HEK293T (cell line): ENCODE measurements around the gene HSPBP1.

Experiments
- CTCF ChIA-PET: fragments of 350-600 bp; formaldehyde crosslinking; extraction: SDS; loops from one replicate; lab custom pipeline; 2021; ENCODE audit warnings: antibody characterized with exemption, inconsistent platforms; lab: Yijun Ruan, JAX
- POLR2A ChIA-PET: fragments of 350-600 bp; formaldehyde crosslinking; extraction: SDS; loops from one replicate; lab custom pipeline; 2020; ENCODE audit warnings: antibody characterized with exemption, inconsistent platforms; lab: Yijun Ruan, JAX
- DNase-seq: peaks from one replicate; pipeline ENCODE4 v3.0.0; 2012; ENCODE audit warnings: mixed read lengths; ENCODE audit errors: extremely low spot score
- ARNT ChIP-seq: fragments of 450-650 bp; IDR thresholded peaks from 2 replicates; pipeline ENCODE4 v1.6.1; 2017; ENCODE audit warnings: mild to moderate bottlenecking
- BHLHE40 ChIP-seq: fragments of 450-650 bp; IDR thresholded peaks from 2 replicates; pipeline ENCODE4 v1.6.1; 2016; ENCODE audit warnings: mild to moderate bottlenecking, moderate library complexity, borderline replicate concordance
- CTBP1 ChIP-seq: fragments of 450-650 bp; IDR thresholded peaks from 2 replicates; pipeline ENCODE4 v1.6.1; 2016; ENCODE audit warnings: borderline replicate concordance
- ELF4 ChIP-seq: fragments of 450-650 bp; IDR thresholded peaks from 2 replicates; pipeline ENCODE4 v1.6.1; 2017; ENCODE audit warnings: antibody characterized with exemption
- FOXA1 ChIP-seq: fragments of 450-650 bp; IDR thresholded peaks from 2 replicates; pipeline ENCODE4 v1.6.1; 2016; ENCODE audit warnings: mild to moderate bottlenecking
- FOXK2 ChIP-seq: fragments of 450-650 bp; IDR thresholded peaks from 2 replicates; pipeline ENCODE4 v1.6.1; 2016; ENCODE audit warnings: mild to moderate bottlenecking
- FOXM1 ChIP-seq: fragments of 450-650 bp; IDR thresholded peaks from 2 replicates; pipeline ENCODE4 v1.6.1; 2017; ENCODE audit warnings: mild to moderate bottlenecking, borderline replicate concordance
- HDGF ChIP-seq: fragments of 450-650 bp; IDR thresholded peaks from 2 replicates; pipeline ENCODE4 v1.6.1; 2017; ENCODE audit warnings: antibody characterized with exemption, borderline replicate concordance
- L3MBTL2 ChIP-seq: fragments of 450-650 bp; conservative IDR thresholded peaks from 2 replicates; pipeline ENCODE4 v1.6.1; 2016; ENCODE audit warnings: mild to moderate bottlenecking
- LEF1 ChIP-seq: fragments of 450-650 bp; IDR thresholded peaks from 2 replicates; pipeline ENCODE4 v1.6.1; 2017; ENCODE audit warnings: mild to moderate bottlenecking, borderline replicate concordance
- NFRKB ChIP-seq: fragments of 450-650 bp; IDR thresholded peaks from 2 replicates; pipeline ENCODE4 v1.6.1; 2016; ENCODE audit warnings: mild to moderate bottlenecking, moderate library complexity
- PKNOX1 ChIP-seq: fragments of 450-650 bp; IDR thresholded peaks from 2 replicates; pipeline ENCODE4 v1.6.1; 2016
- SP1 ChIP-seq: fragments of 450-650 bp; IDR thresholded peaks from 2 replicates; pipeline ENCODE4 v1.6.1; 2017
- SUZ12 ChIP-seq: fragments of 450-650 bp; IDR thresholded peaks from 2 replicates; pipeline ENCODE4 v1.6.1; 2016; ENCODE audit warnings: mild to moderate bottlenecking
- TARDBP ChIP-seq: fragments of 450-650 bp; IDR thresholded peaks from 2 replicates; pipeline ENCODE4 v1.6.1; 2016
- ZNF384 ChIP-seq: fragments of 450-650 bp; IDR thresholded peaks from 2 replicates; pipeline ENCODE4 v1.6.1; 2016

Gene HSPBP1

GRCh38 chr19:55242517-55242916 is 37.4 kb downstream of the HSPBP1 start:
- CTCF ChIA-PET = no interaction called here

GRCh38 chr19:55241935-55242464 is 37.9 kb downstream of the HSPBP1 start:
- DNase-seq = no peak
- CTCF ChIA-PET = no interaction called here
- POLR2A ChIA-PET = no interaction called here
- TF ChIP-seq FOXK2 (no peak), TARDBP (no peak), NFRKB (no peak), ZNF384 (no peak), L3MBTL2 (no peak), CTBP1 (no peak), SP1 (no peak), ARNT (no peak), SUZ12 (no peak), ELF4 (no peak), FOXA1 (no peak)

More at GRCh38 chr19:55242517-55242916, 37.4 kb downstream of the HSPBP1 start:
- POLR2A ChIA-PET = no interaction called here
- no peak for DNase-seq
- no peak for TF ChIP-seq ARNT
- no peak for TF ChIP-seq ZNF384
- no peak for TF ChIP-seq PKNOX1
- no peak for TF ChIP-seq HDGF
- TF ChIP-seq NFRKB = no peak

- CTCF ChIA-PET = no interaction called here
- DNase-seq = no peak
- POLR2A ChIA-PET = no interaction called here
- TF ChIP-seq FOXA1 (no peak), FOXK2 (no peak), NFRKB (no peak)
Measured at GRCh38 chr19:55241143-55241934, 38.6 kb downstream of the HSPBP1 start.

GRCh38 chr19:55240713-55241020 is 39.2 kb downstream of the HSPBP1 start:
- CTCF ChIA-PET = no interaction called here
- no peak for DNase-seq
- POLR2A ChIA-PET = no interaction called here
- no peak for TF ChIP-seq FOXK2
- TF ChIP-seq SUZ12 = no peak
- TF ChIP-seq SP1 = no peak
- TF ChIP-seq LEF1 = no peak
- TF ChIP-seq BHLHE40 = no peak
- no peak for TF ChIP-seq ARNT
- TF ChIP-seq ELF4 = no peak
- TF ChIP-seq PKNOX1 = no peak
- TF ChIP-seq ZNF384 = no peak
- no peak for TF ChIP-seq TARDBP
- TF ChIP-seq FOXM1 = no peak
- no peak for TF ChIP-seq NFRKB
- no peak for TF ChIP-seq CTBP1
- TF ChIP-seq L3MBTL2 = no peak
- no peak for TF ChIP-seq FOXA1
- no peak for TF ChIP-seq HDGF

GRCh38 chr19:55239004-55239403 is 40.9 kb downstream of the HSPBP1 start:
- DNase-seq = no peak
- CTCF ChIA-PET = no interaction called here
- POLR2A ChIA-PET = interaction anchor here (1.2 kb wide), 1 partner anchor 19 kb away, joined by 3 read pairs; no protein-coding TSS in a partner anchor
- no peak for TF ChIP-seq CTBP1
- no peak for TF ChIP-seq ZNF384
- no peak for TF ChIP-seq LEF1
- no peak for TF ChIP-seq SP1
- no peak for TF ChIP-seq FOXA1
- TF ChIP-seq FOXK2 = no peak
- TF ChIP-seq PKNOX1 = no peak
- TF ChIP-seq NFRKB = no peak
- no peak for TF ChIP-seq BHLHE40
- TF ChIP-seq FOXM1 = no peak
- no peak for TF ChIP-seq HDGF
- TF ChIP-seq SUZ12 = no peak
- no peak for TF ChIP-seq L3MBTL2
- no peak for TF ChIP-seq TARDBP
- TF ChIP-seq ELF4 = no peak
- no peak for TF ChIP-seq ARNT

- no peak for DNase-seq
- no peak for TF ChIP-seq ELF4
- TF ChIP-seq HDGF = no peak
- no peak for TF ChIP-seq FOXM1
- TF ChIP-seq SP1 = no peak
- no peak for TF ChIP-seq TARDBP
- CTCF ChIA-PET = interaction anchor here (0.6 kb wide), 1 partner anchor 22 kb away, joined by 5 read pairs; no protein-coding TSS in a partner anchor
- POLR2A ChIA-PET = interaction anchor here (0.6 kb wide), 1 partner anchor 92 kb away, joined by 3 read pairs; no protein-coding TSS in a partner anchor
Measured at GRCh38 chr19:55238030-55238429, 41.9 kb downstream of the HSPBP1 start.
